Measurements from ENCODE around the gene EPHA4.

EPHA4 gene

DNA sequence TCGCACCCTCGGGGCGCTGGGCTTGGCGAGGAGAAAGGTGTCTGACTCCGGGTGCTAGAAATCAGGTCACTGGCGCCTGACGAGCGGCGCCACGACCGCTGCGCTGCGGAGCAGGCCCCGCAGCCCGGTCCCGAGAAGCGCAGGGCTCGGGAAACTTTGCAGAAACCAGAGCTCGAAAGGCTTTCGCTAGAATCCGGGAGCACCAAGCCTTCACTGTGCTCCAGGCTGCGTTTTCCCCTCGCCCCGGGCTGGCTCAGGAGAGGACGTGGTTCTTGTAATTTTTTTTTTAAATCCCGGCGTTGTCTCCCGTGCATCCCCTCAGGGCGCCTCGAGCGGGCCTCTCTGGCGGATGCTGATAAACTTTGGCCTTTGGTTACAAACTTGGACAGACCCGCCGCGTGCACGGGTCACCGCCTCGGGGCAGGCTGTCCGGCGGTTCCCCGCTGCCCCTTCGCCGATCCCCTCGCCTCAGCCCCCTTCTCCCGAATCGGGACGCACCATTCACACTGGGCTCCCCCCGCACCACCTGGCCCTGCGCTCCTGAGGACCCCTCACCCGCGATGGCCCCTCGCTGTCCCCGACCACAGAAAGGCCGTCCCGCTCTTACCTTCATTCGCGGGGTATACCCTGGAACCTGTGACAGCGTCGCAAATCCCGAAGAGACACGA, 419 bp downstream of the EPHA4 start:
- no peak for DNase-seq (ENCODE audit: low spot score)

DNA sequence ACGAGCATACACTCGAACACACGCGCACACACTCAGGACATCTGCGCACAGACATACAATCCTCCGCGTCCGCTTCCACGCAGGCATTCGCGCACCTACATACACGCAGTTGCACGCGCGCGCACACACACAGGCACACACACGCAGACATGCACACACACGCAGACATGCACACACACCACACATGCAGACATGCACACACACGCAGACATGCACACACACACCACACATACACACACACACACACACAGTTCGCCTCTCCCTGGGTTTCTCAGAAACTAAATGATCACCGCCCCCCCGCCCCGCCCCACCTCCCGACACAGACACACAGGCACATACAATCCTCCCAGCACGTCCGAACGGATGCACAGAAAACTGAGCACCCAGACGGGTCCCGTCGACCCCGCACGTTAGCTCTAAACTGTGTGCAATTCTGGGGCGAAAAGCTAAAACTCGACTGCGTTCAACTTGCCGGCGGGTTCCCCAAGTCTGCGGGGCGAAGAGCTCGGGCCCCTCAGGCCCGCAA, 1.0 kb downstream of the EPHA4 start:
- DNase-seq (ENCODE audit: low spot score), result no peak

DNA sequence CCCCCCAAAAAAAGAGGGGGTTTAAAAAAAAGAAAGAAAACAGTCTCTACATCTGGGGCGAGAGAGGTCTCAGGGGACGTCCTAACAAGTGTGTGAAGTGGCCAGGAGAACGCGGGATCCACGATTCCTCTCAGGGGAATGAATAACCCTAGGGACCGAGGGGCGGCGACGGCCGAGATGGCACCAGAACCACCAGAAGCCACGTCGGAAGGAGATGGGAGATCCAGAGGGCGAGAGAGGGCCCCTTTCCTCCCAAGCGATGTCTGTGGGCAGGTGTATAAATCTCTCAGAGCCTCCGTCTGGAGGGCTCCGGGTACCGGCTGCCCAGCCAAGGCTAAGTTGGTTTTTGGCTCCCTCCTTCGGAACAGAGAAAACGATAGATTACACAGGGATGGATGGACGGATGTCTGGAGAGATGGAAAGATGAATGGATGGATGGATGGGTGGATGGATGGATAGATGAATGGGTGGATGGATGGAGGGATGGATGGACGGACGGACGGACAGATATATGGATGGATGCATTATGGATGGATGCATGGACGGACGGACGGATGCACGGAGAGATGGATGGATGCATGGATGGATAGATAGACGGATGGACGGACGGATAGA, 1.7 kb downstream of the EPHA4 start:
- DNase-seq (ENCODE audit: low spot score), result no peak

DNA sequence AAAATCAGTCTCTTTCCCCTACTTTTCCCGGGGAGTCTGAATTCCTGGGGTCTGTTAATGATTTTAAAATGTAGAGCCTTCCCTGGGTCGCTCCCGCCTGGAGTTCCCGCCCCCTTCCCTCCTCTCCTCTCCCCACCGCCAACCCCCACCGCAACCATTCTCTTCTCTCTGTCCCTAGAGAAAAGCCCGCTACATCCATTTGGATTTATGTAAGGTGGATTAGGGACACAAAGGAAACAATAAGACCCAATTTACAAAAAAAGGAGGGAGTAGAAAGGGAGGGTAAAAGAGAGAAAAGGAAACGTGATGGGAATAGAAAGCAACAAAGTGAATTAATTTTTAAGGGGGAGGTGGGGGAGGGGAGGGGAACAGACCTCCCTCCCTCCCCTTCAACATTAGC, 2.2 kb downstream of the EPHA4 start:
- DNase-seq (ENCODE audit: low spot score), result no peak

DNA sequence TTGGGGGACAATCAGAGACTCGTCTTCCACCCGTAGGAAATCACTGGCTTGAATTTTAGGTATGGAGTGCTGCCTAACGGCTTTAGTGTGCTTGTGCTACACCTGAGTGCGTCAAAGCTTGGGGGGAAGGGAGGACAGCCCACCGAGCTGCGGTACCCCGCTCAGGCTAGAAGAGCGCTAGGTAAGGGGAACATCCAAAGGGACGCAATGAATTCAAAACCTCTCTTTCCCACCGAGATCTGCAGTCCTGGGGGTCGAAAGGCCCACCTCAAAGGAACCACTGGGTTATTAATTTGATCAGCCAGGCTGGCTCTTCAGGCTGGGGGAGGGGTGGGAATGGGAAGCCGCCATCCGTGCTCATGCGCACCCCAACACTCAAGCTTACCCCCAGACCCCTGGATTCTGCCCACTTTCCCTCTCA, 2.7 kb downstream of the EPHA4 start:
- no peak for DNase-seq (ENCODE audit: low spot score)

DNA sequence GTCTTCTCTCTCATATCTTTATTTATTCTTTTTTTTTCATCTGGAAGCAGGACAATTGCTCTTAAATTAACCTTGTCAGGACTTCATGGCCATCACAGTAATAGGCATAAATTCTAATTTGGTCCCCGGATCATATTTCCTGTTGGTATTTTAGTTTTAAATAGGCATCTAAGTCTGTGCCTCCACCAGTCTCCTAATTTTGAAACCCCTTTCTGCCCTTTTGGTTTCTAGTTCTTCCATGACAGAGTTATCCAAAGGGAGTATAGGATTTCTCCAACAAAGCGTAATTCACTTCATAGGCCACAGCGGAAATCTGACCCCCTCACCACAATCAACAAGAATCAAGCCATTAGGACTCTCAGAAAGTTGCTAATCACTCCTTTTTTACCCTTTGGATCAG, 3.8 kb downstream of the EPHA4 start:
- DNase-seq (ENCODE audit: low spot score), result no peak

DNA sequence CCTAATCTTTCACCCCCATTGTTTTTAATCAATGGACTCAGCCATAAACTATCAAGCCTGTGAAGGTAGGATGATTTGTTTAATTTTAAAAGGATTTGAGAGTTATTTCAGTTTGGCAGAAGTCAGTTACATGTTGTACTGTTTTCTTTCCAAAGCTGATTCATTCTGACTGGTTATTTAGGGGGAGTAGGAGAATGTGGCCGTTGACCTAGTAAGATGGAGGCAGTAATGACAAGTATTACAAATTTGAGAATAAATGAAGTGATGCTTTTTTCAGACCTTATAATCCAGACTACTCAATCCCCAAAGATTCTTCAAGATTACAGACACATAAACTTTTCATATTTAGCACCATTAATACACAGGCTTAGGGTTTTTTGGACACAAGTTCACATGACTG, 4.3 kb downstream of the EPHA4 start:
- DNase-seq (ENCODE audit: low spot score), result no peak

DNA sequence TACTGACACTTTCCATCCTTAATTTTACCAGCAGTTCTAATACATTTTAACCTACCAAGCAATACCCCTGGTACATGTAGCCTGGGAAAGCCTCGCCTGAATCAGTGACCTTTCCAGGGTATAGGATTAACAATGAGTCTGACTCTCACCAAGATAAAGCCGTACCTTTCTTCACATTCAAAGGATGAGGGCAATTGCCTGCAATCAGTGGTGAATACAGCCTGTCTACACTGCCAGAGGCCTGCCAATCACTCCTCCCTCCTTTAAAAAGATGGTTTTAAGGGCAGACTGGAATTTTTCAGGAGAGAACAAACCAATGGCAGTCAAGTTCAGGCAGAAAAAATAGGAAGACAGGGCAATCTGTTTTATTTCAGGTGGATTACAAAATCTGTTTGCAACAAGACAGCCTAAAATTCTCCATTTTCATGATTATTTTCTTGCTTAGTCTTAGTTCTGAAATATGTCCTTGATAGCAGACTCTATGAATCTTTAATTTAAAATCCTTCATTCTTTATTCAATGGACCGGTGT, 4.8 kb downstream of the EPHA4 start:
- no peak for DNase-seq (ENCODE audit: low spot score)

DNA sequence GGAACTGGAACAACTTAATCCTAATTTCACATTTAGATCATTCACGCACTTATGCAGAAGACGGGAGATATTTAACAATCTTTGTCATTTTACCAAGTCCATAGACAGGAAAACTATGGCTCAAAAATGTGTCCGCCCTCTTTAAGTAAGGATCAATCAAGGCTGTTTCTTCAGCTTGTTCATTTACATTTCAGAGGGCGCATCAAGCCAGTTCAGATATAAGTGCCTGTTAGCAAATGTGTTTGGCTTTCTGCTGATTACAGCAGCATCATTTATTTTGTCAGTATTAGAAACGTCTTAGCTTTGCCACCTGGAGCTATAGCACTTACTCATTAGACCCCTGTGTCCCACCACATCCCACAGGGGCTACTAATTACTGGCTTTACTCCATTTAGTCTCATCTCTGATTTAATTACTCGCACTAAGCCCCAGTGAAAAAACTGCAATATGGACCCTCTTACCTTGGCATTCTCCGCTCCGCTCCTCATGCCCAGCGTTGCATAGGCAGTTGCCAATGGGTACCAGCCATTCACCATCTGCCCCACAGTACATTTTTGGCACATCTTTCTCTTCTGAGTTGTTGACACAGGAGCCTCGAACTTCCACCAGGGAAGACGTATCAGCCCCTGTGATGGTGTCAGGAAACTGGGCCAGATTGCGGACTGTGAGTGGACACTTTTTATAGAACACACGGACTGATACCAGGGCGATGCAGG, 8.7 kb downstream of the EPHA4 start:
- DNase-seq (ENCODE audit: low spot score), result no peak

DNA sequence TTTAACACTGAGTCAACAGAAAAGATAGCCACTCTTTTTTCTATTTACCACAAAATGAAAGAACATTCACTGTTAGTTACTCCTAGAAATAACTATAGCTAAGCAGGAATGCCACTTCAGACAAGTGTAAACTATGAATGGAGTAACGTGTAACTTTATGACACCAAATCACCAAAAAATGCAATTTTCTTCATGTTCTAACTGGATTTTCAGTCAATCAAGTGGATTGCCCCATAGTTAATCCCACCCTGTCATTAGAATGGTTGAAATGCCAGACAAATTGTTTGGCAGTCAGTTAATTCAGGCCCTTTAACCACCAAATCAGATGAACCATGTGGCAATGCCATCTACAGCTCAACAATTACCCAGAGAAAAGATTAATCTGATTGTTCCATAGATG, 9.9 kb downstream of the EPHA4 start:
- DNase-seq (ENCODE audit: low spot score), result no peak

DNA sequence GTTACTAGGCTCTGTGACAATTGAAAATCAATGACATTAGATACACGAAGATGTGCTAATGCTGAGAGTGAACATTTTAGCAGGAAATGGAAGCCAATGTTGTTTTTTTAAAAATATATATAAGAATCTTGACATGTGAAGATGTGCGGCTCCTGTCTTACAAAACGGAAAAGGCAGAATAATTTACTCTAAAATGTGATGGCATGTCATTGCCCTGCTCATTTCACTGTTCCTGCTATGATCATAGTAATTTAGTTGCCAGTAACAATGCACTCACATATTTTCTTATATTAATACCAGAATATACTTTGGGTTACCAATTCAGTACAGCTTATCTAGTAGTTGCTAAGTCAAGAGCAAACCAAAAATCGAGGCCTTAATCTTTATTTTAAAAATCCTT, 10.3 kb downstream of the EPHA4 start:
- DNase-seq (ENCODE audit: low spot score), result no peak

DNA sequence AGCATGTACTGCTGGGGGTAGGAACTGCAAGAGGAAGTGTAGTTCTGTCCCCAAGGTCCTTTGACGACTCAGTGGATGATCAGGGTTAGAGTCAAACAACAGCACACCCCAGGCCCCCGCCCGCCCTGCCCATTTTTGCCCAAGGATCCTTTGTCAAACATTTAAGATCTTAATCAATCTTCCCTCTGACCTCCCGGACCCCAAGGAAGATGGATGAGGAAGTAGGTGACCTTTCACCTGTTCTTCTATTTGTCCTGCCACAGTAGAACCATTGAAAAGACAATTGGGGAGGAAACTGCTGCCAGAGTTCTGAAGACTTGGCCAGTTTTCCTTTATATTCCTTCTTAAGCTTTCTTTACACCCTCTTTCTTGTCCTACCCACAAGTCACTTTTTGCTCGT, 12.1 kb downstream of the EPHA4 start:
- no peak for DNase-seq (ENCODE audit: low spot score)

DNA sequence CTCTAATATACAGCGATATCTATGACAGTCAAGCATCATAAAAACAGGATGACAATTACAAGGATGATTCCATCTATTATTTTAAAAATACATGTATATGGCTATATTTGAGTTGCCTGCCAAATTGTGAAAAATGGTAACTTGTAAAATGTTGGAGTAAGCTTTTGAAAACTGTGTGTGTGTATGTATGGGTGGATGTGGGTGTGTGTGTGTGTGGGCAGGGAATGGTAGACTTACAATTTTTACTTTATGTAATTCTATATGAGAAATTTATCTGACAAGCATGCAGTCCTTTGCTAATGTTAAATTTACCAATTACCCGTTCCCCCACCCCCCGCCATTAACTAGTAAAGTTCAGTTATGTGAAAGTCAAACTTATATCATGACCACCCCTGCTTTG, 14.0 kb downstream of the EPHA4 start:
- no peak for DNase-seq (ENCODE audit: low spot score)

DNA sequence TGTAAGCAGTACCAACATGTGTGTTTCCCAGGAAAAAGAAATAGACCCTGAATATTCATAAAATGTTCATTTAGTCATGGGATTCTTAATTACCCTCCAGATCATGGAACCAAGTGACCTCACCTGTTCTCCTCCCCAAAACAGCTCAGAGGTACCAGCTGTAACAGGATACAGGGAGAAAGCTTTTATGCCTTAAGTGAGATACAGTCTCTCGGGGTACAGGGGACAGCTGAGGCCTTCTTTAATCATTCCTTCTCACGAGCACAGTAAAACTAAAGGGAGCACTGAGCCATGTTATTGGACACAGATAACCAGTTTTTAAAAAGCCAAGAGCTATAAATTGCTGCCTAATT, 16.6 kb downstream of the EPHA4 start:
- DNase-seq (ENCODE audit: low spot score), result no peak

DNA sequence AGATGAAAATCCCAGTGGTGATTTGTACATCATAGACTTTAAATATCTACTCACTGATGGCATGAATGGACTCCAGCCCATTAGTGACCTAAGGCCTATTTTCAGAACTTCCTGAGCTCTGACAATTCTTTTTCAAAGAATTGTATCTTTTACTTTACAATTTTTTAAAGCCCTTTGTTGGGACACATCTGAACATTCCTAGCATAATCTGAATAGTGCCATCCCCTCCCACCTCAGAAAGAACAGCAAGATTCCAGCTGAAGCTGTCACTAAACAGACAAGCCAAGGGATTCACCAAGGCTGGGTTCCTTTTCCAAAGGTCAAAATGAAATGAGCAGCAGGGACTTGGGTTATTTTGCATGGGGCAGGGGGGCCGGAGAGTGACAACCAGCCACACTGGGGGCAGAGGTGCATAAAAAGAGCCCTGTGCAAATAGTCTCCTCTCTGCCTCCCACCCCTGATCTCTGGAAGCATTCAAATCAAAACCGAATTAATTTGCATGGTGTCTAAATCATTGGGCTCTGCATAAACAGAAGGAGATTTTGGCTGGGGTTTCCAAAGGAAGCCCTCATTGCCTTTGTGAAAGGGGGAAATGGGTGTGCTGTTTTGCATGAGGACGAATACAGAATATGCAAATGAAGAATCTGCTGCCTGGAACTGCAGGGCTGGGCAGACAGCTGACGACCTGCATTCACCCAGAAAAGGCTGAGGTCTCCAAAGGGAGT, 17.2 kb downstream of the EPHA4 start:
- DNase-seq (ENCODE audit: low spot score), result no peak

DNA sequence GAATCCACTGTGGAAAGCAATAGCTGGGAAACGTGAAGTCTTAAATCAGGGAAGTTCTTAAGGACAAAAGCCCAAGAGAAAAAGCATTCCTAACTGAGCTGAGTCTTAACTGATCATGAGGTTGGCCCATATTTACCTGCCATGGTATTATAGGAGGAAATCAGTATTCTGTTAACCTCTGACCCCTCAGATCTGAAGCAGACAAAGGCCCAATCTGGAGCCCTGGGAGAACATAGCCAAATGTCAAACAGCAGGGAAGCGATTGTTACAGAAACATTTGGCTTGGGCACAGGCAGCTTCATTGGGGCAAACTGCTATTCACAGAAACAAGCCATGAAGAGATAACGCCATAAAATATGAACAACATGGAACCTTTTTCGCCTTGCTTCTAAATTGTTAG, 18.8 kb downstream of the EPHA4 start:
- DNase-seq (ENCODE audit: low spot score), result no peak

DNA sequence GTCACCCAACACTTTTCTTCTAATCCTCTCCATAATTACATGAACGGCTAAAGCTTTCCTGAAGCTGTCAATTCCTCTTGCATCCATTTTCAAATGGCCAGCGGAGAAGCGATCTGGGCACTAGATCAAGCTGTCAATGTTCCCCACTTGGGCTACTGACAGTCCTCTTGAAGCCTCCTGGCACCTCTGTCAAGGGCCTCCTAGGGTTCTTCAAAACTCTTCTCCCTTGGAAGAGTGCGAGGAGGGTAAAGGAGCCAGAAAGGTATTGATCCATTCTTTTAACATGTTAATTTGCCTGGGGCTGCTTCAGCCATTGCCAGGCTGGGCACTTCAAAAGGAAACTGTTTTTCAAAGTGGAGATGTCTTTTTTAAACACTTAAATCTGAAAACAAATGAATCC, 19.8 kb downstream of the EPHA4 start:
- DNase-seq (ENCODE audit: low spot score), result no peak

DNA sequence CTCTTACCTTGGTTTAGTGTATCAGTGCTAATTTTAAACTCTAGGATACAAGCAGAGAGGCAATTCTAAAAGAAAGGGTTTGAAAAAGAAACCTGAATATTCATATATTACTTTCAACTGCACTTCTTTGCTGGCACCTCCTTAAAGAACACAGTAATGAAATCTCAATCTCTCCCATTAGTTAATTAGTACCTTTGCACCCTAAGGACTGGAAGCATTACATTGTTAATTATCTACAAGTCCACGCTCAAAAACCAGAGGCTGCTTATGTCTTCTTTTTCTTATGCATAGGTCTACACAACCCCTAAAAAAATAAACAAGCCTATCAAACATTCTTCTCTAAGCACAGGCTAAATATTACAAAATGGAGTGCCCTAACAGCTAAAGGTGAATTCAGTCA, 20.2 kb downstream of the EPHA4 start:
- DNase-seq (ENCODE audit: low spot score), result no peak

DNA sequence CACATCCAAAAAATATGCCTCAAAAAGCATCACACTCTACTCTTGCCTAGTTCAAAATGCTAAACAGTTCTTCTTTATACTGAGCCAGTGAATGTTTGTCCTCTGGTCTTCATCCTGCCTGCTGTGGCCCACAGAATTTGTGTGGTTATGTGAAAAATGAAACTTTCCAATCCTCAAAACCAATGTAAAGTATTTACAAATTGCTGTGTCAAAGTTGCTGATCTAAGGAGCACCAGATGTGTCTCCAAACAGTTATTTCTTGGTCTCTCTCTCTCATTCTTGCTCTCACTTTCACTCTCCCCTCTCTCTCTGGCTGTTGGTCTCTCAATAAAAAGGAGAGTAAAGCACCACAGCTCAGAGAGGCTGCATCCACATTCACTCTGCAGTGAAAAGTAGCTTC, 23.0 kb downstream of the EPHA4 start:
- no peak for DNase-seq (ENCODE audit: low spot score)

DNA sequence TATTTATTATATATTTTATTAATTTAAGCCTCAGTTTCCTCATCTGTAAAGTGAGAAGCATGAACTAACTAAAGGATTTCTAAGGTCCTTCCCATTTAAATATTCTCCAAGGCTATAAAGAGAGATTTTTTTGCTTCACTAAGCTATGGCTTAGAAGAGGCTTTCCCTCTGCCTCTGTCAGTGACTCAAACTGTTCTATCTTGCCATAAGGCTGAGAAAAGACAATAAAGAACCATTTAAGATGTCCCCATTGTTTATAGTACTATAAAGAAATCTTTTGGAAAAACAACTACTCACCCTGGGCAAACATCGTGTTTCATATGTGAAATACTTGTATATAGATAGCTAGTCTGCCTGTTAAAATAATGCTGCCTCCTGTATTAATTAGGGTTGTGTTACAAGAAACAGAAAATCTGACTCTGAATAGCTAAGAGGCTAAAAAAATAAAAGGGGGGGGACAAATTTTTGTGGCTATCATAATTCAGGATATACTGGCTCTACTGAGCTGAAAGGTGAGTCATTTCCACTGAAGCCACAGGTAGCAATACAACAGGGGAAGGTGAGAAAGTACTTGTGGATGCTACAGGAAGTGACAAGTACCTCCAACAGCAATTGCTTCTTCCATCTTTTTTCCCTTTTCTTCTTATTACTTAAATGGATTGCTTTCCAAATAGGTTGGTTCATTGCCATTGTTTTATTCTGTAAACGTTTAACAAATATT, 25.4 kb downstream of the EPHA4 start:
- no peak for DNase-seq (ENCODE audit: low spot score)

DNA sequence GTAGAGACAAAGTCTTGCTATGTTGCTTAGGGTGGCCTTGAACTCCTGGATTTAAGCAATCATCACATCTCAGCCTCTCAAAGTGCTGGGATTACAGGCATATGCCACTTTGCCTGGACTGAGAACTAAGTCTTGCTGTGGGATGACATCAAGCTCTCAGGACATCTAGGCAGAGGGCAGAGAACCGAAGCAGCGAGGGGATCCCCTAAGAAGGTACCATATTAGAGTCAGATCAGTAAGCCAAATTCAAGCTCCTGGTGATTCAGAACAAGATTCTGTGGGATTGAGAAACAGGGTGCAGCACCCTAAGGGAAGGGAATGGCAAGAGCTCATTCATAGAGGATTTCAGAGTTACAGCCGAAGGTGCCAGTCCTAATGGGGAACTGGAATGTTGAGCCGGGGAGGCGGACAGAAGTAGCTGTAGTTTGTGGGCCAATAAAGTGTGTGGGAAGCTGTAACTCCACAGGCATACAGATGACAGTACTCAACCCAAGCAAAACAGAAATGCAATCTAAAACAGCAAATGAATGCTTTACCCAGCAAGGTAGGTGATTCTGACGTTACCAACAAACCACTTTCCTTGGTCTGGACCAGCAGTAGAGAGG, 30.9 kb downstream of the EPHA4 start:
- no peak for DNase-seq (ENCODE audit: low spot score)

DNA sequence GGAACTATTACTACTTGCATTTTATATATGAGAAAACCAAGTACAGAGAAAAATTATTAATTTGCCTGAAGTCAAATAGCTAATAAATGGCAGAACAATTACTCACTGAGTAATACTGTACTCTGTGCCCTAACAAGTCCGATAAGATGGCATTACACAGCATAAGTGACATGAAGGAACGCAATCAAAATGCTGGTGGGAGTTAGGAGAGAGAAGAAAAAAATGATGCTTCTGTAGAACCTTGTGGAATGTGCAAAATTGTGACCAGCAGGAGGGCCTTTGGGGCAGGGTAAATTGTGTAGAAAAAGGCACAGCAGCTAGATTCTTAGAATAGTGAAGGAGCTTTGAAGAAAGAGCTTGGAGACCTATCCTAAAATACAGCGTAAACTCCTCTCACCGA, 32.9 kb downstream of the EPHA4 start:
- DNase-seq (ENCODE audit: low spot score), result no peak

Measured in activated CD4-positive, alpha-beta T cell treated with anti-CD3 and anti-CD28 coated beads, Interleukin-2, Interleukin-4, amounts not matched to agents 100 ng/mL and 50 ng/mL, durations not matched to agents 16 hours and 8 hours (primary cell).